ENCODE measurements around the gene RGL1. TPM values are rescaled to one million over a fixed set of nuclear protein-coding genes. Genes with fewer than 3 reads are reported as not detected.

Gene RGL1
- total and polyA plus RNA-seq, 9 of the 15 experiments (the other 6 are each of a cell fraction or from before 2014, with no cell fraction given) = under 0.01 to 0.07 (median 0.04) TPM

DNA sequence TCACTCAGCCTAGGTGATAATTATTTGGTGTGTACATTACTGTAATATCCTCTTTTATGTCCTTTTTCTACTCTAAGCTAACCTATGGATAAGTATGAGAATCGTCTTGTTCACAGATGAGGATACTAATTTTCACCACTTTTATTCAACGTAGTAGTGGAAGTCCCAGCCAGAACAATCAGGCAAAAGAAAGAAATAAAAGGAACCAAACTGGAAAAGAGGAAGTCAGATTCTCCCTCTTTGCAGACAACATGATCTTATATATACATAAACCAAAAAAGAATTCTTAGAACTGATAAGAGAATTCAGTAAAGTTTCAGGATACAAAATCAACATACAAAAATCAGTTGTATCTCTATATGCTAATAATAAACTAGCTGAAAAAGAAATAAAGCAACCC, 12.6 kb upstream of the RGL1 start:
- Histone ChIP-seq H3K4me3 (no peak overlapping the region), H4K20me1 (replicated peaks; ENCODE audit: control insufficient read depth, insufficient read depth, low read length) (no peaks in the 10 kb centered on the region), H3K79me2 (ENCODE audit: control insufficient read depth, insufficient read depth, low read length) (no peaks in the 10 kb centered on the region), H3K9ac (ENCODE audit: insufficient read depth in 1 of 2, low read depth in 2 of 2, low read length in 2 of 2) (no peak overlapping the region), H3K27me3 (ENCODE audit: control insufficient read depth in 2 of 2, insufficient read depth in 2 of 2, low read length in 2 of 2) (no peaks in the 10 kb centered on the region), H3K36me3 (ENCODE audit: control insufficient read depth, insufficient read depth, low read length) (no peaks in the 10 kb centered on the region), H2AFZ (ENCODE audit: low read depth, low read length) (no peak overlapping the region), H3K9me3 (replicated peaks; ENCODE audit: control insufficient read depth, insufficient read depth, low read depth, low read length) (no peaks in the 10 kb centered on the region), H3K4me2 (ENCODE audit: insufficient read depth, low read length) (no peak overlapping the region), H3K4me1 (replicated peaks in 1 of 2; ENCODE audit: control insufficient read depth in 2 of 2, insufficient read depth in 2 of 2, low read length in 2 of 2) (no peaks in the 10 kb centered on the region), H3K27ac (ENCODE audit: extremely low read depth, low read depth, low read length) (no peak overlapping the region), H3K9me1 (ENCODE audit: control insufficient read depth, insufficient read depth, low read length) (no peaks in the 10 kb centered on the region)
- 0% methylated on average over 2 of the region's 2 CpGs for WGBS (ENCODE audit: insufficient coverage, low coverage, missing lambda C conversion rate)
- TF ChIP-seq ZNF586 (CRISPR knock-in tag; conservative IDR thresholded peaks at IDR 0.05) (no peak), RBM34 (IDR thresholded peaks at IDR 0.05; ENCODE audit: borderline replicate concordance, insufficient read depth, low read length) (no peak), SPI1 (IDR thresholded peaks at IDR 0.05; ENCODE audit: borderline replicate concordance, low read depth, low read length) (peak; percentile 75)
- FAIRE-seq = no peak
- BruUV-seq (replicated peaks) = no TSS peak
- in situ Hi-C loops (cut with MboI) = no loop called here
- ChIA-PET POLR2A (no interaction called here), CTCF (ENCODE audit: low intra/inter-chr PET ratio) (no interaction called here)
- DNase-seq (ENCODE audit: extremely low read depth in 1 of 4, low spot score in 3 of 4) = no peak
- ATAC-seq = no peak
- intact Hi-C loops (cut with micrococcal nuclease) = loop anchor here (10.0 kb wide), 1 partner anchor 63 kb away; no protein-coding TSS in a partner anchor

DNA sequence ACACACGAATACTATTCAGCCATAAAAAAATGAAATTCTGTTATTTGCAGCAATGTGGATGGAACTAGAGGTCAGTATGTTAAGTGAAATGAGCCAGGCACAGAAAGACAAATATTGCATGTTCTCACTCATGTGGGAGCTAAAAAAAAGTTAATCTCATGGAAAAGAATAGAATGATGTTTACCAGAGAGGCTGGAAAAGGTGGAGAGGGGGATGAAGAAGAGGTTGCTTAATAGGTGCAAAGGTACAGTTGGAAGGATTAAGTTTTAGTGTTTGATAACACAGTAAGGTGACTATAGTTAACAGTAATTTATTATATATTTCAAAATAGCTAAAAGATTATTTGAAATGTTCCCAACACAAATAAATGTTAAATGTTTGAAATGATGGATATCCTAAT, 10.8 kb upstream of the RGL1 start:
- Histone ChIP-seq H3K27ac (ENCODE audit: extremely low read depth, low read depth, low read length) (no peak overlapping the region), H3K9me1 (ENCODE audit: control insufficient read depth, insufficient read depth, low read length) (no peaks in the 10 kb centered on the region), H3K36me3 (ENCODE audit: control insufficient read depth, insufficient read depth, low read length) (no peaks in the 10 kb centered on the region), H3K4me1 (replicated peaks in 1 of 2; ENCODE audit: control insufficient read depth in 2 of 2, insufficient read depth in 2 of 2, low read length in 2 of 2) (no peaks in the 10 kb centered on the region), H3K27me3 (ENCODE audit: control insufficient read depth in 2 of 2, insufficient read depth in 2 of 2, low read length in 2 of 2) (no peaks in the 10 kb centered on the region), H4K20me1 (replicated peaks; ENCODE audit: control insufficient read depth, insufficient read depth, low read length) (no peaks in the 10 kb centered on the region), H3K79me2 (ENCODE audit: control insufficient read depth, insufficient read depth, low read length) (no peaks in the 10 kb centered on the region), H3K4me2 (ENCODE audit: insufficient read depth, low read length) (no peak overlapping the region), H3K9ac (ENCODE audit: insufficient read depth in 1 of 2, low read depth in 2 of 2, low read length in 2 of 2) (no peak overlapping the region), H3K9me3 (replicated peaks; ENCODE audit: control insufficient read depth, insufficient read depth, low read depth, low read length) (no peaks in the 10 kb centered on the region), H2AFZ (ENCODE audit: low read depth, low read length) (no peak overlapping the region), H3K4me3 (no peak overlapping the region)
- in situ Hi-C loops (cut with MboI) = no loop called here
- FAIRE-seq (no peak), DNase-seq (ENCODE audit: extremely low read depth in 1 of 4, low spot score in 3 of 4) (no peak), ATAC-seq (no peak)
- WGBS (ENCODE audit: insufficient coverage, low coverage, missing lambda C conversion rate) = 0% methylated on average over 1 of the region's 1 CpG
- ChIA-PET POLR2A (no interaction called here), CTCF (ENCODE audit: low intra/inter-chr PET ratio) (no interaction called here)
- no TSS peak for BruUV-seq (replicated peaks)
- no peak for TF ChIP-seq L3MBTL2 (IDR thresholded peaks at IDR 0.05)
- no peak for TF ChIP-seq ZFPM2 (CRISPR knock-in tag; IDR thresholded peaks at IDR 0.05)
- intact Hi-C loops (cut with micrococcal nuclease) = loop anchor here (10.0 kb wide), 1 partner anchor 61 kb away; no protein-coding TSS in a partner anchor

Data from K562 (cell line).